ENCODE measurements around the gene THYN1. TPM values are rescaled to one million over a fixed set of nuclear protein-coding genes. Genes with fewer than 3 reads are reported as not detected.
A peak's percentile ranks its signal among the peaks of the same experiment; 100 is the strongest.
"Not testable (repeated sequence)": the region's sequence is repeated elsewhere in the genome, so short reads cannot be mapped to it uniquely, and the experiment has no call there.

Gene THYN1
- total and polyA plus RNA-seq, 12 donors = 32.8 to 91.0 (median 48.6) TPM

DNA sequence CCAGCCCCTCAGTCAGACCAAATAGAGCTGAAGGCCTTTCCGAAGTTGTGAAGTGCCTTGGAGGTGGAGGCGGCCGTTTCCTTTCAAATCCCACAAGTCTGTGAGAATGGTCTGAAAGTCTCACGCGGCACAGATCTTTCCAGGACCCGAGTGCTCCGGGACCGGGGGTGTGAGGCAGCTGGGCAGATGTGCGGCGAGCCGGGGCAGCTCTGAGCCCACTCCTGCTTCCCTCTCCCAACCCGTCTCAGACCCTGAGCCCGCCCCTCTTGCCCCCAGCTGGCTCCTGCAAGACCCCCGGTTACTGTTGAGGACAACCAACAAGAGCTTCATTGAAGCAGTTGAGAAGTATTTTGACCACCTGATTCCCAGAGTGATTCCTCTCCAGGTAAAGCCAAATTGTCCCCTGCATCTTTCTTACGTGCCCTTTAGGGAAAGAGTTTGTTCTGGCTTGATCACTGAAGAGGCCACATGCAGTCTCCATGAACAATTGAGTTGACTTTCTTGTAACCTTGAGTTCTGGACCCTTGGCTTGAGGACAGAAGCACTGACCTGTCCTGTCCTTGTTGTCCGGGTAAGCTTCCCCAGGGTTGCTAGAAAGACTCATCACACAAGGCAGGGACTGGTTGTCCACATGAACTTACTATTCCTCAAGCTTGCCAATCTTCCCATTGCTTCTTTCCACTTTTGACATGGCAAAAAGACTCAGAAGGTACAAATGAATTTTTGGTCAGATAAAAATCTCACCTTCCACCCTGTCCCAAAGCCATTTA lies 30.5 kb upstream of the THYN1 start:
- Histone ChIP-seq H3K4me1 (replicated peaks in 1 of 2) (no peaks in the 10 kb centered on the region), H3K36me3 (replicated peaks in 1 of 2) (no peaks in the 10 kb centered on the region), H3K4me3 (no peak overlapping the region), H3K27me3 (peaks cover 10% of the 10 kb centered on the region), H3K27ac (no peak overlapping the region), H3K9me3 (replicated peaks in 1 of 3) (no peaks in the 10 kb centered on the region)
- 83 to 86% (median 85%) methylated on average over 9 to 16 of the region's 16 CpGs for WGBS, 4 donors
- no peak for DNase-seq
- TF ChIP-seq, protein P1, sequence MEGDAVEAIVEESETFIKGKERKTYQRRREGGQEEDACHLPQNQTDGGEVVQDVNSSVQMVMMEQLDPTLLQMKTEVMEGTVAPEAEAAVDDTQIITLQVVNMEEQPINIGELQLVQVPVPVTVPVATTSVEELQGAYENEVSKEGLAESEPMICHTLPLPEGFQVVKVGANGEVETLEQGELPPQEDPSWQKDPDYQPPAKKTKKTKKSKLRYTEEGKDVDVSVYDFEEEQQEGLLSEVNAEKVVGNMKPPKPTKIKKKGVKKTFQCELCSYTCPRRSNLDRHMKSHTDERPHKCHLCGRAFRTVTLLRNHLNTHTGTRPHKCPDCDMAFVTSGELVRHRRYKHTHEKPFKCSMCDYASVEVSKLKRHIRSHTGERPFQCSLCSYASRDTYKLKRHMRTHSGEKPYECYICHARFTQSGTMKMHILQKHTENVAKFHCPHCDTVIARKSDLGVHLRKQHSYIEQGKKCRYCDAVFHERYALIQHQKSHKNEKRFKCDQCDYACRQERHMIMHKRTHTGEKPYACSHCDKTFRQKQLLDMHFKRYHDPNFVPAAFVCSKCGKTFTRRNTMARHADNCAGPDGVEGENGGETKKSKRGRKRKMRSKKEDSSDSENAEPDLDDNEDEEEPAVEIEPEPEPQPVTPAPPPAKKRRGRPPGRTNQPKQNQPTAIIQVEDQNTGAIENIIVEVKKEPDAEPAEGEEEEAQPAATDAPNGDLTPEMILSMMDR (IDR thresholded peaks at IDR 0.05) = no peak
- no peak for TF ChIP-seq POLR2A (IDR thresholded peaks at IDR 0.05)
- intact Hi-C loops (cut with DNase I) = no loop called here

DNA sequence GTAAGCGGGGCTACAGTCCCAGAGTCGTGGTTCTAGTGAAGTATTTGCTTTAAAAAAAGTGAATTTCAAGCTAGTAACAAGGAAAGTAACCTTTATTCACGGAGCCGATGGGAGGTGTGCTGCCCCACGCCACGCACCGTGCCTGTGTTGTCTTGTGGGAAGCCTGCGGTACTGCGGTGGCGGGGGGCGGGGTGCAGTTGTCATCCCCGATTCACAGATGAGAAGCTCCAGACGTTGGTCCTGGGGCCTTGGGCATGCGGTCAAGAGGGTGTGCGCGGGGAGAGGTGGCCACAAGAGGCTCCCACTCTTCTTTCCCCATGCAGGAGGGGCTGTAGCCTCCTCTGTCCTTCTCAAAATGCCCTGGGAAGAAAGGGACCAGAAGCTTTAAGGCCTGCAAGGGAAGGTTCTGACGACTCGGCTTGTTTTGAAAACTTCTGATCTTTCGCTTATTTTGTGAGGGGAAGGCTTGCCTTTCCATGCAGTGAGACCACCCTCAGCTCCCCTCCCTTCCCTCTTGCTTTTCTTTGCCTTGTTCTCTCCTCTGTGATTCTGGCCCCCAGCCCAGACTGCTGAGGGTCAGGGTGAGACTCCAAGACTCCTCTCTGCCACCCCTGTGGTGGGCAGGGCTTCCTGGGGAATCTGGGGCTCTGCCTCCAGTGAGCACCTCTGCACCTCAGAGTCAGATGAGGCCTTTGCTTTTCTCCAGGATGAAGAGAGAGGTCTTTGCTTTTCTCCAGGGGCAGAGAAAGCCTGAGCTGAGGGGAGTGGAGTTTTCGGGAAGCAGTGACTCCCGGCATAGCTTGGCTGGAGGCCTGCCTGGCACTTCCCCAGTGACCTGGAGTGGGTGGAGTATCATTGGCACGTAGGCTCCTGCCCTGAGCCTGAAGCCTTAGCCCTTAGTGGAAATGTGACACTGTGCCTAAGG lies 29.2 kb upstream of the THYN1 start:
- DNase-seq = peak in 1 of 7 donors; percentile 24
- H3K27me3 ChIP-seq = peaks cover 23% of the 10 kb centered on the region
- WGBS, 4 donors = 76 to 87% (median 82%) methylated on average over 17 to 22 of the region's 22 CpGs
- no peaks in the 10 kb centered on the region for H3K4me1 ChIP-seq (replicated peaks in 1 of 2)
- H3K27ac ChIP-seq = no peak overlapping the region
- H3K36me3 ChIP-seq (replicated peaks in 1 of 2) = no peaks in the 10 kb centered on the region
- intact Hi-C loops (cut with DNase I) = no loop called here
- H3K9me3 ChIP-seq (replicated peaks in 1 of 3) = no peaks in the 10 kb centered on the region
- H3K4me3 ChIP-seq = no peak overlapping the region
- TF ChIP-seq, protein P1 (IDR thresholded peaks at IDR 0.05) = no peak
- no peak for TF ChIP-seq POLR2A (IDR thresholded peaks at IDR 0.05)

DNA sequence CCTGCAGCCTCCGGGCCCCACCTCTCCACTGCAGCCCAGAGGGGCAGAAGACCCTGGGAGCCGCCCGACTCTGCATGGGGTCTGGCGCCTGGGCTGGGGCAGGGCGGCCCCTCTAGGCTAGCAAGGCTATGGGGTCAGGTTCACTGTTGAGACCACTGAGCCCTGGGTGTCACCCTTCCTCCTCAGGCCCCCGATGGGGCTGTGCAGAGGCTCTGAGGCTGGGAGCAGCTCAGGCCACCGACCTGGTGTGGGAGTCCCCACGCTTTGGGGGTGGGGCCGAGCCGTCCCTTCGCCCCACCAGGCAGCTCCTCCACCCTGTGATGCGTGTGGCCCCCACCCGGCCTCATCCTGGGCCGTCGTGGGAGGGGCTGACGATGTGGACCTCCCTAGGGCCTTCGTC lies 28.5 kb upstream of the THYN1 start:
- DNase-seq; H3K4me1 ChIP-seq (replicated peaks in 1 of 2); H3K9me3 ChIP-seq (replicated peaks in 1 of 3); H3K36me3 ChIP-seq (replicated peaks in 1 of 2); H3K27ac ChIP-seq; H3K4me3 ChIP-seq; intact Hi-C loops (cut with DNase I): not testable (repeated sequence)
- peaks cover 30% of the 10 kb centered on the region for H3K27me3 ChIP-seq
- 72% methylated on average over 8 of the region's 17 CpGs; no CpG with 5 or more reads in 3 of the 4 donors for WGBS, 4 donors

DNA sequence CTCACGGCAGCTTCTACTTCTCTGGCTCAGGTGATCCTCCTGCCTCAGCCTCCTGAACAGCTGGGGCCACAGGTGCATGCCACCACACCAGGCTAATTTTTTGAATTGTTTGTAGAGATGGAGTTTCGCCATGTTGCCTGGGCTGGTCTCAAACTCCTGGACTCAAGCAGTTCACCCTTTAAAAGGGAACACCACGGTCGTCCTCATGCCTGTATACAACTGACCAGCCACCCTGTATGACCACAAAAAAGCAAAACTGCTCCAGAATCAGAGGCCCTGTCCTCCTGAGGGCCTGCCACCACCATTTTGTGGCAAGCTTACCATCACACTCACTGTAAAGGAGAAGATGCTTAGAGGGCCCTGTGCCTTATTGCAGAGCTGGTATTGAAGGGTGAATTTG lies 25.2 kb upstream of the THYN1 start:
- peak in 1 of 7 donors; percentile 21 for DNase-seq
- H3K27me3 ChIP-seq = peaks cover 61% of the 10 kb centered on the region
- H3K4me1 ChIP-seq (replicated peaks in 1 of 2) = peaks cover 0 to 17% of the 10 kb centered on the region in 2 donors
- H3K27ac ChIP-seq = no peak overlapping the region
- 88 to 100% (median 93%) methylated on average over 4 of the region's 4 CpGs for WGBS, 4 donors
- H3K36me3 ChIP-seq (replicated peaks in 1 of 2) = no peaks in the 10 kb centered on the region
- H3K9me3 ChIP-seq (replicated peaks in 1 of 3) = no peaks in the 10 kb centered on the region
- TF ChIP-seq, protein P1 (IDR thresholded peaks at IDR 0.05) = no peak
- TF ChIP-seq POLR2A (IDR thresholded peaks at IDR 0.05) = no peak
- intact Hi-C loops (cut with DNase I) = no loop called here
- no peak overlapping the region for H3K4me3 ChIP-seq

Measured in adrenal gland (tissue), 12 donors.